Epithelial cell of proximal tubule (primary cell): ENCODE measurements around the gene ZNF764. TPM values are rescaled to one million over a fixed set of nuclear protein-coding genes. Genes with fewer than 3 reads are reported as not detected.
"Not testable (repeated sequence)": the region's sequence is repeated elsewhere in the genome, so short reads cannot be mapped to it uniquely, and the experiment has no call there.

Source experiments
- DNase-seq: peaks from one replicate; pipeline ENCODE4 v3.0.0-alpha.2; 2011; ENCODE audit warnings: low read depth
- H3K4me3 ChIP-seq: 2 replicates; pipeline ENCODE4 v1.5.1; 2011; ENCODE audit warnings: low read depth, mild to moderate bottlenecking, low read length
- CTCF ChIP-seq: conservative IDR thresholded peaks from 2 replicates; pipeline ENCODE4 v1.5.1; 2012; ENCODE audit warnings: low read depth, mild to moderate bottlenecking, low read length
- total RNA-seq: library from RNA; depleted of rRNA; stranded (reverse); fragments of >200 nt; gene quantifications from 2 replicates; pipeline ENCODE4 v1.2.3, GENCODE V29; 2015

The ZNF764 gene
- total RNA-seq, 1 donor from 2014 or later = 5.2 TPM

GRCh38 chr16:30601966-30602365, 43.8 kb upstream of the ZNF764 start:
- no peak for DNase-seq
- no peak for TF ChIP-seq CTCF
- H3K4me3 ChIP-seq = no peak overlapping the region

- TF ChIP-seq CTCF = no peak
- DNase-seq = no peak
- H3K4me3 ChIP-seq = no peak overlapping the region
These were observed 42.8 kb upstream of the ZNF764 start for GRCh38 chr16:30600929-30601328.

GRCh38 chr16:30600215-30600614, 42.0 kb upstream of the ZNF764 start:
- no peak for DNase-seq
- no peak overlapping the region for H3K4me3 ChIP-seq
- TF ChIP-seq CTCF = no peak

- TF ChIP-seq CTCF = no peak
- H3K4me3 ChIP-seq = no peak overlapping the region
- DNase-seq = no peak
These were observed 34.7 kb upstream of the ZNF764 start for GRCh38 chr16:30592871-30593270.

- not testable (repeated sequence) for DNase-seq, H3K4me3 ChIP-seq
These were observed 32.7 kb upstream of the ZNF764 start for GRCh38 chr16:30590869-30591268.

GRCh38 chr16:30589582-30589981, 31.4 kb upstream of the ZNF764 start:
- H3K4me3 ChIP-seq, DNase-seq: not testable (repeated sequence)

- no peak overlapping the region for H3K4me3 ChIP-seq
- no peak for DNase-seq
- no peak for TF ChIP-seq CTCF
These were observed 30.5 kb upstream of the ZNF764 start for GRCh38 chr16:30588651-30589050.

- peak; percentile 94 for DNase-seq
- peak; percentile 23 for TF ChIP-seq CTCF
- peak within 1 kb of the TSS; percentile 80 for H3K4me3 ChIP-seq
These were observed 27.4 kb upstream of the ZNF764 start, which contains the start of gene ZNF785 for GRCh38 chr16:30585400-30586191. TSS of gene ZNF785 (minus strand) at chr16:30585697. CDS start at chr16:30585611, 86 bp downstream.
